K562 treated with DMSO at 1 percent for 48 hours (cell line): ENCODE measurements around the gene SVEP1. TPM values are rescaled to one million over a fixed set of nuclear protein-coding genes. Genes with fewer than 3 reads are reported as not detected.

Experiments
- total RNA-seq: library from RNA; unstranded; fragments of 300-600 nt; gene quantifications from 2 replicates; pipeline ENCODE4 v1.2.3, GENCODE V29; 2022; ENCODE audit warnings: low replicate concordance; ENCODE audit errors: extremely low read depth

SVEP1 gene
- not detected in 2 replicates for total RNA-seq

GRCh38 chr9:110579034-110579861, at the start of gene SVEP1:
TSS of gene SVEP1 (minus strand) at chr9:110579741. CDS start at chr9:110579543, 198 bp downstream.

DNA sequence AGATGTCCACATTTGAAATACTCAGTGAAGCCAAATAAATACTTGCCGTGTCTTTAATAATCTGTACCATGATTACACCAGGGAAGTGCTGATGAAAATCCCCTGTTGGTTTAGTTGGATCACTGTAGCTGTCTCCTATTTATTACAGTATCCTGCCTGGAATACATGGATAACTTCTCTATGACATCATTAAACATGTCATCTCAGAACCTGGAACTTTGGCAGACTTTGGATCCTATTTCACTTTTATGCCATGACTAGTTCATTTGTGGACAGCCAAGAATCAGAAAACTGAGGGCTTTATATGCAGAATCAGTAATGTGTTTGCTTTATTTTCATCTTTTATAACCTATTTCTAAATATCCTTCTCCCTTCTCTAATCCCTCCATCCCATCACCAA, 241.8 kb downstream of the SVEP1 start, which contains the start of gene TXNDC8:
TSS of gene TXNDC8 (minus strand) at position 137 of the 400 bp plus-strand sequence.

Other genes with a start within 250 kb of the SVEP1 start
- gene TXNDC8, start 241.9 kb downstream of the SVEP1 start, total RNA-seq = not detected in 2 replicates
- not detected in 2 replicates for gene MUSK, start 89.0 kb upstream of the SVEP1 start, total RNA-seq